ENCODE measurements around the gene GTSF1L. TPM values are rescaled to one million over a fixed set of nuclear protein-coding genes. Genes with fewer than 3 reads are reported as not detected.

Gene GTSF1L
- total RNA-seq (2014; rRNA removed; shearing (Covaris generic)) = not detected in 2 replicates

- DNase-seq (ENCODE audit: low read depth) = peak; percentile 94
Measured at GRCh38 chr20:43726811-43727338, at the start of gene GTSF1L. Gene GTSF1L, minus strand, starts transcription at chr20:43727002. Its CDS starts 308 bp downstream, at chr20:43726694.

- DNase-seq (ENCODE audit: low read depth) = no peak
Measured at GRCh38 chr20:43774754-43775153, 48.0 kb upstream of the GTSF1L start.

GRCh38 chr20:43771503-43772190 lies 44.8 kb upstream of the GTSF1L start:
- no peak for DNase-seq (ENCODE audit: low read depth)

GRCh38 chr20:43770342-43770741 lies 43.5 kb upstream of the GTSF1L start:
- no peak for DNase-seq (ENCODE audit: low read depth)

- peak; percentile 71 for DNase-seq (ENCODE audit: low read depth)
Measured at GRCh38 chr20:43767686-43768474, 41.1 kb upstream of the GTSF1L start.

- DNase-seq (ENCODE audit: low read depth) = no peak
Measured at GRCh38 chr20:43766917-43767316, 40.1 kb upstream of the GTSF1L start.

GRCh38 chr20:43766385-43766784 lies 39.6 kb upstream of the GTSF1L start:
- no peak for DNase-seq (ENCODE audit: low read depth)

GRCh38 chr20:43765916-43766315 lies 39.1 kb upstream of the GTSF1L start:
- DNase-seq (ENCODE audit: low read depth) = no peak

- no peak for DNase-seq (ENCODE audit: low read depth)
Measured at GRCh38 chr20:43762911-43763310, 36.1 kb upstream of the GTSF1L start.

- peak; percentile 90 for DNase-seq (ENCODE audit: low read depth)
Measured at GRCh38 chr20:43761386-43762340, 34.9 kb upstream of the GTSF1L start.

GRCh38 chr20:43757888-43758287 lies 31.1 kb upstream of the GTSF1L start:
- DNase-seq (ENCODE audit: low read depth) = peak; percentile 81

GRCh38 chr20:43755851-43756250 lies 29.0 kb upstream of the GTSF1L start:
- peak; percentile 82 for DNase-seq (ENCODE audit: low read depth)

- peak; percentile 90 for DNase-seq (ENCODE audit: low read depth)
Measured at GRCh38 chr20:43755390-43755789, 28.6 kb upstream of the GTSF1L start.

- DNase-seq (ENCODE audit: low read depth) = peak; percentile 100
Measured at GRCh38 chr20:43752561-43753301, 25.9 kb upstream of the GTSF1L start.

- DNase-seq (ENCODE audit: low read depth) = no peak
Measured at GRCh38 chr20:43752051-43752360, 25.2 kb upstream of the GTSF1L start.

GRCh38 chr20:43751167-43752050 lies 24.6 kb upstream of the GTSF1L start:
- DNase-seq (ENCODE audit: low read depth) = peak; percentile 99

GRCh38 chr20:43750774-43751166 lies 24.0 kb upstream of the GTSF1L start:
- DNase-seq (ENCODE audit: low read depth) = no peak

- DNase-seq (ENCODE audit: low read depth) = peak; percentile 78
Measured at GRCh38 chr20:43749734-43750294, 23.0 kb upstream of the GTSF1L start.

- no peak for DNase-seq (ENCODE audit: low read depth)
Measured at GRCh38 chr20:43748274-43748673, 21.5 kb upstream of the GTSF1L start.

All from RPMI7951 (cell line).